PFSK-1 (cell line): ENCODE results near the gene NRP2.

ENCODE experiments used
- FOXP2 ChIP-seq: optimal IDR thresholded peaks from 2 replicates; pipeline ENCODE3; 2011; ENCODE audit warnings: borderline replicate concordance, control low read depth, inconsistent platforms; ENCODE audit not compliant: insufficient read depth; ENCODE audit errors: extremely low read length, extremely low read depth
- POLR2AphosphoS5 ChIP-seq: IDR thresholded peaks from 2 replicates; pipeline ENCODE4 v1.6.1; 2012; ENCODE audit warnings: low read depth, mild to moderate bottlenecking, control low read depth, low read length, moderate library complexity
- SIN3A ChIP-seq: IDR thresholded peaks from 2 replicates; pipeline ENCODE4 v1.6.1; 2012; ENCODE audit warnings: mild to moderate bottlenecking, low read length, moderate library complexity, borderline replicate concordance; ENCODE audit not compliant: insufficient read depth
- TAF1 ChIP-seq: IDR thresholded peaks from 2 replicates; pipeline ENCODE4 v1.6.1; 2012; ENCODE audit warnings: low read length, control low read depth, borderline replicate concordance; ENCODE audit not compliant: insufficient read depth
- TF ChIP-seq, protein P1 (sequence below), 2 experiments: IDR thresholded peaks; 2 replicates each; pipeline versions ENCODE4 v1.6.1 to v1.8.0; 2011 to 2012; ENCODE audit warnings: low read depth in 2 of 2, low read length in 2 of 2, control low read depth in 1 of 2, inconsistent platforms in 1 of 2, mild to moderate bottlenecking in 1 of 2, moderate library complexity in 1 of 2; ENCODE audit not compliant: insufficient read depth in 1 of 2

DNA sequence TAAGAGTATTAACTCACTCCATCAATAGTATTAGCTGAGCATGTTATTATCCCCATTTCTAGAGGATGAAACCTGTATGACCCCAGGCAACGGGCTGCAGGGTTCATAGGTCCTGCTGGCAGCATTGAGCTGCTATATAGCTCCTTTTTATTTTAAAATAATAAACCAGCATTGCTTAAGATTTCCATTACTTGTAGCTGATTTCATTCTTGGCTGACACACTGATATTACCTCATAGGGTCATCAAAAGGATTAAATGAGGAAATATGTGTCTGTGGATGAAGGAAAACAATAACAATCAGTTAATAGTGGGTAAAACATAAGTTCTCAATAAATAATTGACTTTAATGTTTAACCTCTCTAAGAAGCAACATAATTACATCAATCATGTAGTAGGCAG is 48.3 kb upstream of the NRP2 start:
- no peak for TF ChIP-seq SIN3A
- no peak for TF ChIP-seq POLR2AphosphoS5
- TF ChIP-seq, protein P1, sequence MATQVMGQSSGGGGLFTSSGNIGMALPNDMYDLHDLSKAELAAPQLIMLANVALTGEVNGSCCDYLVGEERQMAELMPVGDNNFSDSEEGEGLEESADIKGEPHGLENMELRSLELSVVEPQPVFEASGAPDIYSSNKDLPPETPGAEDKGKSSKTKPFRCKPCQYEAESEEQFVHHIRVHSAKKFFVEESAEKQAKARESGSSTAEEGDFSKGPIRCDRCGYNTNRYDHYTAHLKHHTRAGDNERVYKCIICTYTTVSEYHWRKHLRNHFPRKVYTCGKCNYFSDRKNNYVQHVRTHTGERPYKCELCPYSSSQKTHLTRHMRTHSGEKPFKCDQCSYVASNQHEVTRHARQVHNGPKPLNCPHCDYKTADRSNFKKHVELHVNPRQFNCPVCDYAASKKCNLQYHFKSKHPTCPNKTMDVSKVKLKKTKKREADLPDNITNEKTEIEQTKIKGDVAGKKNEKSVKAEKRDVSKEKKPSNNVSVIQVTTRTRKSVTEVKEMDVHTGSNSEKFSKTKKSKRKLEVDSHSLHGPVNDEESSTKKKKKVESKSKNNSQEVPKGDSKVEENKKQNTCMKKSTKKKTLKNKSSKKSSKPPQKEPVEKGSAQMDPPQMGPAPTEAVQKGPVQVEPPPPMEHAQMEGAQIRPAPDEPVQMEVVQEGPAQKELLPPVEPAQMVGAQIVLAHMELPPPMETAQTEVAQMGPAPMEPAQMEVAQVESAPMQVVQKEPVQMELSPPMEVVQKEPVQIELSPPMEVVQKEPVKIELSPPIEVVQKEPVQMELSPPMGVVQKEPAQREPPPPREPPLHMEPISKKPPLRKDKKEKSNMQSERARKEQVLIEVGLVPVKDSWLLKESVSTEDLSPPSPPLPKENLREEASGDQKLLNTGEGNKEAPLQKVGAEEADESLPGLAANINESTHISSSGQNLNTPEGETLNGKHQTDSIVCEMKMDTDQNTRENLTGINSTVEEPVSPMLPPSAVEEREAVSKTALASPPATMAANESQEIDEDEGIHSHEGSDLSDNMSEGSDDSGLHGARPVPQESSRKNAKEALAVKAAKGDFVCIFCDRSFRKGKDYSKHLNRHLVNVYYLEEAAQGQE (IDR thresholded peaks at IDR 0.05; ENCODE audit: insufficient read depth in 1 of 2, low read depth in 2 of 2, low read length in 2 of 2): no peak
- no peak for TF ChIP-seq TAF1
- no peak for TF ChIP-seq FOXP2
